Cerebellar cortex (tissue), 1 donor: ENCODE results near the gene TICRR.
"Not testable (repeated sequence)": the region's sequence is repeated elsewhere in the genome, so short reads cannot be mapped to it uniquely, and the experiment has no call there.

Experiments used
- DNase-seq: peaks from one replicate; pipeline ENCODE4 v3.0.0-alpha.2; 2015; ENCODE audit warnings: low spot score

The TICRR gene

DNA sequence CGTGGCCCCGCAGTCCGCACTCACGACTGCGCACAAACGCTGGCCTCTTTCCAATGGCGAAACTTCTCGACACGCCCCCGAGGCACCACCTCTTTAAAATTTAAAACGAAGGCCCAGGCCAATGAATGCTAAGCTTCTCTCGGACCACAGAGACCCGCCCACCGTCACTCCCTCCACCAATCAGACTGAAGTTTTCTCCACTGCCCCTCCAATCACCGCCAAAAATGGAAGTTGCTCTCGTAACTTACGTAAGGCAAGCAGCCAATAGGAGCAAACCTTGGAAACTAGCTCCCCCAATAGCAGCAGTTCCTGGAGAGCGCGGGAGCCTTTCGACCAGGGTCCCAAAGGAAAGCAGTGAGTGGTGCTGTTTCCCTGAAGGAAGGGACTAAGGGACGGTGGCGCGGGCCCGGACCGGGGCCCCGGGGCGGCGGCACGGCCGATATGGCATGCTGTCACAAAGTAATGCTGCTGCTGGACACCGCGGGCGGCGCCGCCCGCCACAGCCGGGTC lies at the start of gene TICRR:
Gene TICRR, plus strand, starts transcription at position 324 of the 510 bp plus-strand sequence. Its CDS starts 118 bp downstream, at position 442.
- DNase-seq = peak; percentile 98

DNA sequence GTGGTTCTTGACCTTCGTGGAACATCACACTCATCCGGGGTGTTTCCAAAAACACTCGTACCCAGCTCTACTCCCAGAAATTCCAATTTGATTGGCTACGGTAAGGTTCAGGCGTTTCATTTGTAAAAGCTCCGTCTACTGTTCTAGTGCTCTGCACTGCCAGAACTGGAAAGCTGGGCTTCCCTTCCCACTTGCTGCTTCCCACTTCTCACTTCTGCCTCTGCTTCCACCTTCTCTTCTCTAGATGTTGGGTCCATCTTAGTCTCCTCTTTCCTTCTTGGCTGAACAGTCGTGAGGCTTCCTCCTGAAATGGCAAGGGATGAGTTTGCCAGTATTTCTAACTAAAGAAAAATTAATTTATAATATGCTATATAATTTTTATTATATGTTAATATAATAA lies 49.1 kb upstream of the TICRR start:
- DNase-seq = no peak

DNA sequence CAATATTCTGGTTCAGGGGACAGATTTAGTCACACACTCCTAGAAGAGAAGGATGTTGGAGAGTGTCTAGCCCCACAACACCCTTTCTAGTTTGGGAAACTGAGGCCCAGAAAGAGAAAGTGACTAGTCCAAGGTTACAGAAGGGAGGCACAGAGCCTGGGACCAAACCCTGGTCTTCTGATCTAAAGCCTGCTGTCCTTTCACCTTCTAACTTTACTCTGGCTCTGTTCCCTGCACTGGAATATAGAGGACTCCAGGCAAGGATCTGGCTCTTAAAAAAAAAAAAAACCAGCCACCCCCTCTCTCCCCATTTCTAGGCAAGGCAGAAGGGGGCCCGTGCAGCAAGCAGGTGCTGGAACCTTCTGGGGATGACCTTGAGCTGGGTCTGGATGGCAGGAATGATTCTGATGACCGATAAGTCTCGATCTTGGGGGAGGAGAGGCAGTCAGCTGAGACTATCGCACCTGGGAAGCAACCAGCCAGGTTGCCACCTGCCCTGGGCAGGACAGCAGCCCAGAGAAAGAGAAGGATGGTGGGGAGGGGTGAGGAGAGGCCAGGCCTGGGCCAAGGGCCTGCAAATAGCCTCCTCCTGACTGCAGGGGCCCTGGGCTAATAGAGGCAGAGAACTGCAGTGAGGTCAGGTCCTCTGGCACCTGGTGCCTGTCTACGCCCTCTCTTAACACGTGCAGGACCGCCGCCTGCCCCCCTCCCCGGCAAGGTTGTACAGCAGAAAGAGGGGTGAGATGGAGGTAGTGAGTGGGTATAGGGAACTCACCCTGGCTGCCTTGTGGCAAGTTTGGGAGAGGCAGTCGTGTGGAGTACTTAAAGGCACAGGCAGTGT lies 48.4 kb upstream of the TICRR start:
- DNase-seq = no peak

DNA sequence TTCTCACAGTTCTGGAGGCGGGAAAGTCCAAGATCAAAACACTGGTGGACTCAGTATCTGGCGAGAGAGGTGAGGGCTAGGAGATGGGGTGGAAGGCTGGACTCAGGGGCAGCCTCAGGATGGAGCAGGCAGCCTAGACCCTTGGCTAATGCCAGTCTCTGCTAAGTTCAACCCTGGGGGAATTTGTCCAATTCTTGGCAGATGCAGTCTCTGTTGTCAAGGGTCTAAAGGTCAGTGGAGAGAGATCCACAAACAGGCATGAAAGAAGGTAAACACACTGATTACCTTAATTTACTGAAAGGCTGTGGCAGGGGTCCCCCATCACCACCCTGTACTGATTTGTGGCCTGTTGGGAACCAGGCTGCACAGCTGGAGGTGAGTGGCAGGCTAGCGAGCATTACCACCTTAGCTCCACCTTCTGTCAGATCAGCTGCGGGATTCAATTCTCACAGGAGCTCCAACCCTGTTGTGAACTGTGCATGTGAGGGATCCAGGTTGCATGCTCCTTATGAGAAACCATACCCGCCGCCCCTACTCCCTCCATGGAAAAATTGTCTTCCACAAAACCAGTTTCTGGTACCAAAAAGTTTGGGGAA lies 46.4 kb upstream of the TICRR start:
- DNase-seq = no peak

DNA sequence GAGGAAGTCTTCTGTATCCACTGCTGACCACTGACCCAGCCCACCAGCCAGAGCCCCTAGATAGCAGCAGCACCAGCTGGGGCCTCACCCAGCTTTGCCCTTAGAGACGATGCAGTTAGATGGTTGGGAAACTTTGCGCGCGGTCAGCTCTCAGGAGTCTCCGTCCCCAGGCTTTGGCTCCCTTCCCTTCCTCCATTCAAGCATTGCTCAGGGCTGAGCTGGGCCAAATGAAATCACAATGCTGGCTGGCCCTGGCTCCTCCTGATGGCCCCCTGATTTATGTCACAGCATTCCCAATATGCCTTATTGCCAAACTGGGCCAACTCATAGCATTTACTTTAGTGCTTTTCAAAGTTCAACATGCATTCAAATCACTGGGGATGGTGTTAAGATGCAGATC lies 44.3 kb upstream of the TICRR start:
- no peak for DNase-seq

- no peak for DNase-seq
Observed at GRCh38 chr15:89531796-89532537, 43.3 kb upstream of the TICRR start.

DNA sequence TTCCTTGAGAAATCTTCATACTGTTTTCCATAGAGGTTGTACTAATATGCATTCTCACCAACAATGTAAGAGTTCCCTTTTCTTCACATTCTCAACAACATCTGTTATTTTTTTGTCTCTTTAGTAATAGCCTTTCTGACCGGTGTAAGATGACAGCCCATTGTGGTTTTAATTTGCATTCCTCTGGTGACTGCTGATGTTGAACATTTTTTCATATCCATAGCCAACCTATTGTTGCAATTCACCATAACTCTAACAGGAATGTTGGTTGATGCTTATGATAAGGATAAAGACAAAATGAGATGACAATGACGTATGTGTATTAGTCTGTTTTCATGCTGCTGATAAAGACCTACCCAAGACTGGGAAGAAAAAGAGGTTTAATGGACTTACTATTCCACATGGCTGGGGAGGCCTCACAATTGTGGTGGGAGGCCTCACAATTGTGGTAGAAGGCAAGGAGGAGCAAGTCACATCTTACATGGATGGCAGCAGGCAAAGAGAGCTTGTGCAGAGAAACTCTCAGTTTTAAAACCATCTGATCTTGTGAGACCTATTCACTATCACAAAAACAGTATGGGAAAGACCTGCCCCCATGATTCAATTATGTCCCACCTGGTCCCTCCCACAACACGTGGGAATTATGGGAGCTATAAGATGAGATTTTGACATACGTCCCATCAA lies 41.3 kb upstream of the TICRR start:
- no peak for DNase-seq

DNA sequence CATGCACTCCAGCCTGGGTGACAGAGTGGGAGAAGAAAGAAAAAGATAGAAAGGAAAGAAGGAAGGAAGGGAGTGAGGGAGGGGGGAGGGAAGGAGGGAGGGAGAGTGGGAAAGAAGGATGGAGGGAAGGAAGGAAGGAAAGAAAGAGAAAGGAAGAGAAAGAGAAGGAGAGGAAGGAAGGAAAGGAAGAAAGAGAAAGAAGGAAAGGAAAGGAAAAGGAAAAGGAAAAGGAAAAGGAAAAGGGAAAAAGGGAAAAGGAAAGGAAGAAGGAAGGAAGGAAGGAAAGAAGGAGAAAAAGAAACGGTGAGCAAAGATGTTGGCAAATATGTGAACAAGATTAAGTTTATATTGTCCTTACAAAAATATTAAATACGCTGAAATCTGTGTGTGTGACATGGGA lies 36.2 kb upstream of the TICRR start:
- no peak for DNase-seq

DNA sequence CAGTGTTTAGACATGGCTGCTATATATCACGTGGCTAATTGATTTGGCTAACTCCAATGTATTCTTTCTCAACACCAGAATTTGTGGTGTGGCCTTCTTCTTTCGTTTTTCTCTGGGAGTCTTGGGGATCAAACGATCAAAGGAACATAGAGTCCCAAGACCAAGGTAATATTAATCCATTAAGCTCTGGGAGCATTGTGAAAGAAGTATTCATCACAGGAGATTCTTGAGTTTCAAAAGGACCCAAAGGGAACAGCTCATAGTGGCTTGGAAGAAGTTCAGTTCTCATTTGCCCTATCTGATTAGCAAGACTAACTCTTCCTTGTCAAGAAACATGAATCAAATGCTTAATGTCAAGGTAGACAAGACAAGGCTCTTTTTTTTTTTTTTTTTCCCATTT lies 32.9 kb upstream of the TICRR start:
- no peak for DNase-seq

- DNase-seq = no peak
Observed at GRCh38 chr15:89543389-89543788, 31.9 kb upstream of the TICRR start.

- DNase-seq = not testable (repeated sequence)
Observed at GRCh38 chr15:89549138-89549537, 26.1 kb upstream of the TICRR start.

GRCh38 chr15:89550427-89550826 lies 24.8 kb upstream of the TICRR start:
- no peak for DNase-seq

DNA sequence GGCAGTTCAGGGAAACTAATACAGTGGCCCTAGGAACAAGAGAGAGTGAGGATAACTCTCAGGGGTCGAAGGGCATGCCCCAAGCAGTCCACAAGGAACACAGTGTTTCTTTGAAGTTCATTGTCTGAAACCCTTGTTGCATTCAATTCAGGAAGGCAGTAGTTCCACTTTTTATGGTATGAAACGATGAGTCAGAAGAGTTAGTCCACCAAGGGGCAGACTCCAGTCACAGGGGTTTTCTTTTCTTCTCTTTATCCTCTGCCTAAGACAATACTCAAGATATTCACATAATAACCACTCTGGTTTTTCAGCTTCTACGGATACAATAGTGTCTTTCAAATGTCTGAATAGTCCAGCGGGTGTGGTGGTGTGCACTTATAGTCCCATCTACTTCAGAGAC lies 23.7 kb upstream of the TICRR start:
- DNase-seq = no peak

DNA sequence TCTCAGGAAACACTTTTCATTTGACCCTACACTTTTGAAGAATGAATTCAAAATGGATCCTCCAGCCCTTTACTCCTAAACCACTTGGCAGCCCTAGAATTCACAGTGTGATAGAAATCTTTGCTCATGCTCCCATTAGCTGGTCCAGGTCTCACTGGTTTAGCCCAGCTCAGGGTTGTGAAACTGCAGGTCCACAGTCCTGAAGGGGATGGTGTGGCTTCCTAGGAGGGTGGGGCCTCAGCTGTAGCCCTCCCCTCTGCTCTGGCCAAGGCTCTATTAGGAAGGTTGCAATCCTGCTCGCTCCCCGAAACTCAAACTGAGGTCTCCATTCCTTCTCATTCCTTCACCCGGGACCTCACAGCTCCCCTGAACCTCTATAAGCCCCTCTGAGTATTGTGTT lies 21.6 kb upstream of the TICRR start:
- no peak for DNase-seq

DNA sequence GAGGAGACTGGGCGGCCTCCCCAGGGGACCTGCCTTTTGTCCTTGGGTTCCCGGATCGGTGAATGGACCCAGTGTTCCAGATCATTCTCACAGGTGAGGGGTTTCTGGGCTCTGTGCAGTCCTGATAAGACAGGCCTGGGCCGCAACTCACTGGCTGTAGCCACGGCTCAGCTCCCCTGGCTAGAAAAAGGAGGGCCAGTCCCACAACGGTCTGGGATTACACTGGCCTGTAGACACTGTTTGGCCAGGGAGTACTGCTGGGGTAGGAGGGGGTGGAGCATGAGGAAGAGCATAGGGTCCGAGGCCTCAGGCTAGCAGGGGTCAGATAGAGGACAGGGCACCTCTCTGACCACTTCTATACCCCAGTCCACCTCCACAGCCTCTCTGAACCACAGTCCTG lies 21.0 kb upstream of the TICRR start:
- no peak for DNase-seq

GRCh38 chr15:89555768-89556167 lies 19.5 kb upstream of the TICRR start:
- no peak for DNase-seq

- DNase-seq = peak; percentile 83
Observed at GRCh38 chr15:89556413-89557262, 18.6 kb upstream of the TICRR start.

GRCh38 chr15:89559769-89560264 lies 15.5 kb upstream of the TICRR start:
- no peak for DNase-seq

DNA sequence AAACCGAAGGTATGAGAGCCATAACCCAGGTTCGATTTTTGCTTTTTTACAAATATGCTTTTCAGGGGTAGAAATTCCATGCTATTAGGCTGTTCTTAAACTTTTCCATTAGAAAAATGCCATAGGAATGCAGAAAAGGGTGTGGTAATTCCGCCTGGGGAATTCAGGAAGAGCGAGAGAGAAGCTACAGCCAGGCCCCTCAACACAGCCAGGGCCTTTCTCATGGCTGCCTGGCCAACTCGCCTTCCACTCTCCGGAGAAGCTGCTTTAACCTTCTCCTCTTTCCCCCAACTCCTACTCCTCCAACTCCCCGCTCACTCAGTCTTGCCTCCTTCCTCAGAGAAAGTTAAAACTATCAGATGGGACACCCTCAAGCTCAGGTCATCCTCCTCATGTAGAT lies 9.1 kb upstream of the TICRR start:
- no peak for DNase-seq

DNA sequence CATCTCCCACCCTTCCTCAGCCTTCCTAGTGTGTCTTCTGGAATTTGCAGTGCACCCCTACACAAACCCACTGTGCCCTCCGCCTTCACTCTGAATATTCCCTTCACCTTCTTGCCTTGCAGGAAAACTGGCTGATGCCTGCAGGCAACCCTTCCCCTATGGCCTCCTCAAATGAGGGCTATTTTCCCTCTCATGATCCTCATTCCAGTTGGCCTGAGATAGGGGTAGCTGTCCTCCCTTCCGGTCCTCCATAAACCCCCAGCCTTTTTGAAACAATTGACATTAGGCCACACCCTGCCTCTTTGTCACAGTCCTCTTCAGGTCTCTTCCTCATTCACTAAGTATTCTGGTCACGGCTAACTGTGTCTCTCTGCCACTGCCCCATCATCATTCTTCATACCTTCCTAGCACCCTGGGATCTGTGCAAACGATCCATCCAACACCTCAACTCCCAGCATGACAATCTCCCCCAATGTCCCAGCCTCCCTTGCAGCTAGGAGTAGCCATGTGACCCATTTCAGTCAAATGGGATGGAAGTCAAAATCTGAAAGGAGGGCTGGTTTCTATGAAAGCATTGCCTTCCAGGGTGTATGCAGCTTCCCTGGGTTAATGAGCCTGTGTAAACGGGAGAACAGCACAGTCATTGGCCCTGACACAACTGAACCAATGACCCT lies 8.5 kb upstream of the TICRR start:
- DNase-seq = no peak
